BJ (cell line): ENCODE results near the gene CABP1. TPM values are rescaled to one million over a fixed set of nuclear protein-coding genes. Genes with fewer than 3 reads are reported as not detected.

Experiments used
- CTCF ChIA-PET: fragments of 350-600 bp; formaldehyde crosslinking; extraction: SDS; loops from one replicate; lab custom pipeline; 2021; ENCODE audit warnings: antibody characterized with exemption, inconsistent platforms; lab: Yijun Ruan, JAX
- POLR2A ChIA-PET: fragments of 300-600 bp; sonication (Branson Sonifier 250); formaldehyde crosslinking; extraction: SDS; loops from one replicate; lab custom pipeline; 2021; ENCODE audit warnings: antibody characterized with exemption; lab: Charles Lee
- DNase-seq: peaks from one replicate; pipeline ENCODE4 v3.0.0-alpha.2; 2011; ENCODE audit warnings: low read depth
- H3K27me3 ChIP-seq: 2 replicates; pipeline ENCODE4 v1.6.0; 2011; ENCODE audit warnings: low read length; ENCODE audit not compliant: control insufficient read depth, insufficient read depth
- H3K36me3 ChIP-seq: 2 replicates; pipeline ENCODE4 v1.5.1; 2011; ENCODE audit warnings: low read length; ENCODE audit not compliant: control insufficient read depth, insufficient read depth
- H3K4me3 ChIP-seq: 2 replicates; pipeline ENCODE4 v1.5.1; 2011; ENCODE audit warnings: low read depth, mild to moderate bottlenecking, control low read depth, low read length
- CTCF ChIP-seq: IDR thresholded peaks from 2 replicates; pipeline ENCODE4 v1.5.1; 2011; ENCODE audit warnings: low read depth, mild to moderate bottlenecking, control low read depth, inconsistent platforms, low read length, moderate library complexity; ENCODE audit not compliant: insufficient read depth
- polyA plus RNA-seq: library from polyadenylated mRNA; depleted of rRNA; stranded (reverse); fragments of >200 nt; gene quantifications from 2 replicates; pipeline ENCODE4 v1.2.3, GENCODE V29; 2011

The CABP1 gene
- polyA plus RNA-seq, 1 experiment = not detected

GRCh38 chr12:120650233-120650690 is 9.8 kb downstream of the CABP1 start:
- peaks cover 19% of the 10 kb centered on the region for H3K27me3 ChIP-seq
- no peak for DNase-seq
- ChIA-PET CTCF (interaction anchor here (0.8 to 7.4 kb wide), 23 partner anchors 8 to 759 kb away, joined by 3 to 86 read pairs (median 4); partner anchors contain the start of gene POP5), POLR2A (interaction anchor here (0.6 kb wide), 1 partner anchor 64 kb away, joined by 5 read pairs; no protein-coding TSS in a partner anchor)
- H3K4me3 ChIP-seq = no peak overlapping the region
- no peaks in the 10 kb centered on the region for H3K36me3 ChIP-seq
- no peak for TF ChIP-seq CTCF

- DNase-seq = no peak
- no peak for TF ChIP-seq CTCF
- H3K4me3 ChIP-seq = no peak overlapping the region
- POLR2A ChIA-PET = no interaction called here
- no peaks in the 10 kb centered on the region for H3K36me3 ChIP-seq
- CTCF ChIA-PET = interaction anchor here (1.0 to 6.8 kb wide), 4 partner anchors 21 to 353 kb away, joined by 3 to 60 read pairs (median 5); partner anchors contain the start of gene POP5
- peaks cover 19% of the 10 kb centered on the region for H3K27me3 ChIP-seq
These were observed 11.4 kb downstream of the CABP1 start for GRCh38 chr12:120651821-120652220.

GRCh38 chr12:120652656-120653435 is 12.4 kb downstream of the CABP1 start:
- DNase-seq = no peak
- POLR2A ChIA-PET = no interaction called here
- Histone ChIP-seq H3K27me3 (peaks cover 19% of the 10 kb centered on the region), H3K36me3 (no peaks in the 10 kb centered on the region), H3K4me3 (no peak overlapping the region)
- CTCF ChIA-PET = interaction anchor here (0.7 to 1.3 kb wide), 3 partner anchors 256 to 457 kb away, joined by 3 to 6 read pairs (median 3); no protein-coding TSS in a partner anchor
- no peak for TF ChIP-seq CTCF

GRCh38 chr12:120653611-120654010 is 13.2 kb downstream of the CABP1 start:
- no peaks in the 10 kb centered on the region for H3K36me3 ChIP-seq
- TF ChIP-seq CTCF = no peak
- DNase-seq = no peak
- ChIA-PET CTCF (interaction anchor here (0.7 kb wide), 1 partner anchor 456 kb away, joined by 3 read pairs; no protein-coding TSS in a partner anchor), POLR2A (no interaction called here)
- peaks cover 19% of the 10 kb centered on the region for H3K27me3 ChIP-seq
- no peak overlapping the region for H3K4me3 ChIP-seq

GRCh38 chr12:120654656-120655055 is 14.2 kb downstream of the CABP1 start:
- H3K4me3 ChIP-seq = no peak overlapping the region
- ChIA-PET CTCF (no interaction called here), POLR2A (no interaction called here)
- no peaks in the 10 kb centered on the region for H3K36me3 ChIP-seq
- no peak for TF ChIP-seq CTCF
- peaks cover 16% of the 10 kb centered on the region for H3K27me3 ChIP-seq
- no peak for DNase-seq
